SIG-M5 (cell line): Measurements from ENCODE around the gene CD55.

Source experiments
- DNase-seq: peaks from one replicate; lab custom pipeline; 2025; lab: John Stamatoyannopoulos, UW

The CD55 gene, protein sequence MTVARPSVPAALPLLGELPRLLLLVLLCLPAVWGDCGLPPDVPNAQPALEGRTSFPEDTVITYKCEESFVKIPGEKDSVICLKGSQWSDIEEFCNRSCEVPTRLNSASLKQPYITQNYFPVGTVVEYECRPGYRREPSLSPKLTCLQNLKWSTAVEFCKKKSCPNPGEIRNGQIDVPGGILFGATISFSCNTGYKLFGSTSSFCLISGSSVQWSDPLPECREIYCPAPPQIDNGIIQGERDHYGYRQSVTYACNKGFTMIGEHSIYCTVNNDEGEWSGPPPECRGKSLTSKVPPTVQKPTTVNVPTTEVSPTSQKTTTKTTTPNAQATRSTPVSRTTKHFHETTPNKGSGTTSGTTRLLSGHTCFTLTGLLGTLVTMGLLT

DNA sequence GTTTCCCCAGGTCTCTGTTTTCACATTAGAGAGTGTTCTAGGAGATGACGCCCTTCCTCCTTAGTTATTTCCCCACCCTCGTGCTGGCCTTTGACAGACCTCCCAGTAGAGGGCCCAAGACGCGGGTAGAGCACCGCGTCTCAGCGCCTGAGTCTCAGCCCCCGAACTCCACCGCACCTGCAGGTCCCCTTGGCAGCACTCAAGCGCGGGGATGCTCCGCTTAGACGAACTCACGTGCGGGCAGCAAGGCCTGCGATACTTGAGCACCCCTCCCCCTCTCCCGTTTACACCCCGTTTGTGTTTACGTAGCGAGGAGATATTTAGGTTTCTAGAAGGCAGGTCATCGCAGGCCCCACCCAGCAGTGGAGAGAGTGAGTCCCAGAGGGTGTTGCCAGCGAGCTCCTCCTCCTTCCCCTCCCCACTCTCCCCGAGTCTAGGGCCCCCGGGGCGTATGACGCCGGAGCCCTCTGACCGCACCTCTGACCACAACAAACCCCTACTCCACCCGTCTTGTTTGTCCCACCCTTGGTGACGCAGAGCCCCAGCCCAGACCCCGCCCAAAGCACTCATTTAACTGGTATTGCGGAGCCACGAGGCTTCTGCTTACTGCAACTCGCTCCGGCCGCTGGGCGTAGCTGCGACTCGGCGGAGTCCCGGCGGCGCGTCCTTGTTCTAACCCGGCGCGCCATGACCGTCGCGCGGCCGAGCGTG lies at the start of gene CD55:
Gene CD55, plus strand, starts transcription at position 600 of the 711 bp plus-strand sequence. Its CDS starts 88 bp downstream, at position 688.
- DNase-seq: peak; percentile 98

DNA sequence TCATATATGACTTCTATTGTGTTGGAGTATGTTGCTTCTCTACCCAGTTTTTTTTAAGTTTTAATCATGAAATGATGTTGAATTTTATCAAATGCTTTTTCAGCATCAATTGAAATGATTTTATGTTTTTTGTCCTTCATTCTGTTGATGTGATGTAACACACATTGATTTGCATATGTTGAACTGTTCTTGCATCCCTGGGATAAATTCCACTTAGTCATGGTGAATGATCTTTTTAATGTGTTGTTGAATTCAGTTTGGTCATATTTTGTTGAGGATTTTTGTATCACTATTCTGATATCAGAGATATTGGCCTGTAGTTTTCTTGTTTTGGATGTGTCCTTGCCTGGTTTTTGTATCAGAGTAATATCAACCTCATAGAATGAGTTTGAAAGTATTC lies 46.6 kb upstream of the CD55 start:
- no peak for DNase-seq

DNA sequence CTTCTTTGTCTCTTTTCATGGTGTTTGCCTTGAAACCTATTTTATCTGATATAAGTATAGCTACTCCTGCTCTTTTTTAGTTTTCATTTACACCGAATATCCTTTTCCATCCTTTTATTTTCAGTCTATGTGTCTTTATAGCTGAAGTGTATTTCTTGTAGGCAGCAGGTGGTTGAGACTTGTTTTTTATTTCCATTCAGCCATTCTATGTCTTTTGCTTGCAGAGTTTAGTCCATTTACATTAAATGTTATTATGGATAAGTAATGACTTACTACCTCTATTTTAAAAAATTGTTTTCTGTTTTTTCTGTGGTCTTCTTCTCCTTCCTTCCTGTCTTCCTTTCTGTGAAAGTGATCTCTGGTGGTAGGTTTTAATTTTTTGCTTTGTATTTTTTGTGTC lies 45.0 kb upstream of the CD55 start:
- DNase-seq: no peak

DNA sequence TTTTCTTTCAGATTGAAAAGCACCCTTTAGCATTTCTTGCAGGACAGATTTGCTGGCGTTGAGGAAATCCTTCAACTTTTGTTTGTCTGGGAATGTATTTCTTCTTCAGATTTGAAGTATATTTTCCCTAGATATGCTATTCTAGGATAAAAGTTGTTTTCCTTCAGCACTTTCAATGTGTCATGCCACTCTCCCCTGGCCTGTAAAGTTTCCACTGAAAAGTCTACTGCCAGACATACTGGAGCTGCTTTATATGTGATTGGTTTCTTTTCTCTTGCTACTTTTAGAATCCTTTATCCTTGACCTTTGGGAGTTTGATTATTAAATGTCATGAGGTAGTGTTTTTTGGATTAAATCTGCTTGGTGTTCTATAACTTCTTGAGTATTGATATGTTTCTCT lies 44.2 kb upstream of the CD55 start:
- DNase-seq: no peak

DNA sequence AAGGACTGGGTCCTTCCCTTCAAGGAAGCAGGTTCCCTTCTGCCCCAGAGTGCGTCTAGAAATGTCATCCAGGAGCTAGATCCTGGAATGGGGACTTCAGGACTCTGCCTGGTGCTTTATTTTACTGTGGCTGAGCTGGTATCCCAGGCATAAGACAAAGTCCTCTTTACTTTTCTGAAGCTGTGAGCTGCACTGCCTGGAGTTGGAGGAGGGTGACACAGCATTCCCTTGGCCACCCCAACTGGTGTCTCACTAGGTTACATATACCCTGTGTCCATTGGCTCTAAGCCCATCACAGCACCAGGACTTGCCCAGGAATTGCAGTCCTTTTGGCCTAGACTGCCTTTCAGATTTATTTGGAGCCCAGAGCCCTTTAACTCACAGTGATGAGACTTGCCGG lies 41.8 kb upstream of the CD55 start:
- DNase-seq: no peak

DNA sequence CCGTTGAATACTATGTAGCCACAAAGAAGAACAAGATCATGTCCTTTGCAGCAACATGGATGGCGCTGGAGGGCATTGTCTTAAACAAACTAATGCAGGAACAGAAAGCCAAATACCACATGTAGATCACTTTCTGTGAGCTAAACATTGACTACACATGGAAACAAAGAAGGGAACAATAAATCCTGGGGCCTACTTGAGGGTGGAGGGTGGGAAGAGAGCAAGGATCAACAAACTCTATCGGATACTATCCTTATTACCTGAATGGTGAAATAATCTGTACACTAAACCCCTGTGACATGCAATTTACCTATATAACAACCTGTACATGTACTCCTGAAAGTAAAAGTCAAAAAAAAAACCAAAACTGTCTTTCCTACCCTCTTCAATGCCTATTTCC lies 40.8 kb upstream of the CD55 start:
- DNase-seq: no peak

DNA sequence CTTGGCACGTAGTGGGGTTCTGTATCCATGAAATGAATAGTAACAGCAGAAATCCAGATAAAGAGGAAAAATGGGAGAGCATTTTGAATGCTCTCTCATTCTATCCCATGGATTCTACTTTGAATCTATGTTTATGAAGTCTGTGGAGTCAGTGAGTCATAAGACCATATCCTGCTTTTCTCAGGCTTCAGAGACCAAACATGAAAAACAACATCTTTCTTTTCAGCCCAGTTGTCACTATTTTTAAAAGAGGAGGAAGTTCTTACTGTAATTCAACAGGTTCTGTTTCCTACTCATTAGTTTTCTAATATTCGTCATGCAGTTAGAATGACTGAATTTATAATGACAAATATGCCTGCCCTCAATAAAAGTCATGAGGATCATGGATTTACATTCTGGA lies 39.4 kb upstream of the CD55 start:
- no peak for DNase-seq

DNA sequence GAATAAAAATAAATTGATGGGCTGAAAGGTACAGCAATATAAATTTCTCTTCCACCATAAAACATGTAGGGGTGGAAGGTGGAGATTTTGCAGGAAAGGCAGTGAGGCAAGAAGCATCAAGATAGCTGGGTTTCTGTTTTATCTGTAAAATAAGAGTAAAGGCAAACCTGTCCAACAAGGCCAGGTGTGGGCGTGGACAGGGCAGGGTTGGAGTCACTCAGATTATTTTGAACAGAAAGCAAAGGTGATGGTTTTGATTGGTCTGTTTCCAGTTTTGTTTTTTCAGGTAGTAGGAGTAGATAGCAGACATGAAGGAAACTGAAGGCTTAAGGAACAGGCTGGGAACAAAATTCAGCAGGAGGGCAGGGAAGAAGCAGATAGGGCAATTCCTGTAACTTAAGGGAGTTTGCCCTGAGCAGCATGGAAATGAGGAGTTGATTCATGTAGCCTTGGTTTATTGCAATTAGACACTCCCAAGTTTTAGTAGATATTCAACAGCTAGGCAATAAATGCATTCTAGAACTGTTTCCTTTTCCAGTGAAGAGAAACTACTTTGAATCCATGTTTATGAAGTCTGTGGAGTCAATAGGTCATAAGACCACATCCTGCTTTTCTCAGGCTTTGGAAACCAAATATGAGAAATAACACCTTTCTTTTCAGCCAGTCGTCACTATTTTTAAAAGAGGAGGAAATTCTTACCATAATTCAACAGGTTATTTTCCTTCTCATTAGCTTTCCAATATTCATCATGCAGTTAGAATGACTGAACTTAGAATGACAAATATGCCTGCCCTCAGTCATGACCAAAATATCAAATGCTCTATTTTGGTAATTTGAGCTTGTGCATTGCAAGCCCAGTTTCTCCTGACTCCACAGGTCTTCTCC lies 38.7 kb upstream of the CD55 start:
- DNase-seq: no peak

DNA sequence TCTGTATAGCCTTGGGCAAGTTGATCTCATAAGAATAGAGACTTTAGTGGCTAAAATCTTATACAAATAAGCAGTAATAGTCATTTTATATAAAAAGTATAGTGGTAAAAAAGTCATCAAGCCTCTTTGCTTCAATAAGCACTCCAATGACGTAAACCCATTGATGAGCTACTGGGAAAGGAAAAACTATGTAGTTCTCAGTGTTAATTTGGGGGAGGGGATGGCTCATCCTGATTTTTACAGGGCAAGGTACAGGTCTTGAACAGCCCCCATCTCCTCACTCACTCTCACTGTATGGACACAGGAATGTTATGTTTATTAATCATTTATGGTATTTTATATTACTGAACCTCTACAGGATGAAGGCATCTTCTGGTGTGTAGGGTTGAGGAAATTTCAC lies 38.1 kb upstream of the CD55 start:
- no peak for DNase-seq

DNA sequence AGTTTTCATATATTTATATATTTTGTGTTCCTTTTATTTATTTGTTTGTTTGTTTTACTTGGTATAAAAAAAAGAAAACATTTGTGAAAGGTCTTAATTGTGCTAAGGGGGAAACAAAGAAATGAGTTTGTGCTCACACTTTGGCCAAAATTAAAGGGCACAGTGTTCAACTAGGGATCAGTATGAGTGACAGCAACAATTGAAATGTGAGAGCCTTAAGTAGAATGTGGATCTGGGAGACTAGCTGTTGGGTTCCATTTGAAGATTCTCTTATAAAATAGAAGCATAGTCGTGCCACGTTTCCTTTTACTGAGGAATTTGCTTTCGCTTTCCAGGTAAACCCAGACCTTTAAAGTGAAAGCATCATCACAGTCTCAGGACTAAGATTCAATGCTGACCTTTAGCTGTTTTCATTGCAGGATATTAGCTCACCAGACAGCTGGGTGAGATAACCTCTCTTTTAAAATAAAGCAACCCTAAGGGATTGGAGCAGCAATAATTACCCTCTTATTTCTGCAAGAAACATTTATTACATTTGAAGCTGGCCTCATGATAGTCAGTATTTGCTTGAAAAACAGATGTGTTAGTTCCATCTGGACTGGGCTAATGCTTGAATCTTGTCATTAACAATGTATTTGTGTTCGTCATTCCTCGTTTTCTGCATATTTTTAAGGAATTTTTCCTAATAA lies 37.1 kb upstream of the CD55 start:
- no peak for DNase-seq

DNA sequence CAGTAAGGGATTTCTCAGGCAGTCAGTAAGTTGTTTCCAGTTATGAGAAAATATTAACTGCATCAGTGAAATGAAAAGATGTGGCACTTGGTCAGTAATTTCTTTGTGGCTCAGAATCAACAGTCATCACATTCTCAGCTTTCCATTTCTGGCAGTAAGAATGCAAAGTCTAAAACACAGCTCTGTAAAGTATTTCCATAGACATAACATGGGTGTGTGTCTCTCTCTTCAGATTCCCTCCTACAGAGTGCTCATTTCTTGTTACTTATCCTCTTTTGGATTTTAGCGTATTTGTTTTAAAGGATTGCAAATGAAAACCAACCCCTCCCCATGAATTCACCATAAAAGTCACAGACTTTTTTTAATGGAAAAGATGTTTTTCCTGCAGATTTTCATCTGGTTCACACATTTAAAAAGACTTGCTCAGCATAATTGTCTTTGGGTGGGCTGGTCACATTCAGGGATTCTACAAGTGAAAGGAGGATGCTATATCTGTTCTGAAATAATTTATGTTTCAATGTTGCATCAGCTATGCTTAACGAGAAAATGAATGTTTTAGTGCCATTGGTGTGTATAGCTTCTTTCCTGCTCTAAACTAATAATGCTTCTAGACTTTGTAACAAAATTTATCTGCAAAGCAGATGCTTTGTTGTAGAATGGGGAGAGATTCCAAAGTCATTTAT lies 34.6 kb upstream of the CD55 start:
- DNase-seq: no peak

DNA sequence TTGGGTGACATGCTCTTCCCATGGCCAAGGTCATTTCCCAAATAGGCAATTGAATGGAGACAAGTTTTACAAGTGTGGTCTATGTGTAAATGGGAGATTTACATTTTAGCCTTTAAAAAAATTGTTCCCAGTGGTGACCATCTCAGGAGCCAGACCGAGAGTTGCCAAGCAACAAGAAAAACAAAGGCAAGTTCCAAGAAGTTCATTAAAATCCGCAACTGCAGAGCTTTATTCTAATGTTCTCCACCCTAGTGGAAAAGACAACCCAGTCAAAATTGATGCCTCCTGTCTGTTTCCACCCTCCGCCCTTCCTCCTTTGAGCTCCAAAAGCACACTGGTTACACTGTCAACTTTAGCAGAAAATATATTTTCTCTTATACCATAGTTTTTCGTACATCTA lies 33.2 kb upstream of the CD55 start:
- no peak for DNase-seq

DNA sequence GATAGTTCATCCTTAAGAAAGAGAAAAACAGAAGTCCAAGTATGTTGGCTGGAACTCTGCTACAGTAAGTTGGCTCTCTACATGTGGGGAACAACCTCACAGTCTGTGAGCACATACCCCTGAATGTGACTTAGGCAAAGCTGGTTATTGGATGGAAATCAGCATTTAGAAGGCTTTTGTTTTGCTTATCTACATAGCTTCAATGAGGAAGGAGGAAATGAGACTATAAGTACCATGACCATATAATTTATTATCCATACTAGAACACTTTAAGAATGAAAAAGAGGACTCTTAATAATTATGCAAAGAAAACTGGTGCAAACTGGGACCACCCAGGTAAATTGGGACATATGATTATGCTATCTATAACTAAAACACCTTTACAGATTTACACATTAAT lies 31.7 kb upstream of the CD55 start:
- no peak for DNase-seq

DNA sequence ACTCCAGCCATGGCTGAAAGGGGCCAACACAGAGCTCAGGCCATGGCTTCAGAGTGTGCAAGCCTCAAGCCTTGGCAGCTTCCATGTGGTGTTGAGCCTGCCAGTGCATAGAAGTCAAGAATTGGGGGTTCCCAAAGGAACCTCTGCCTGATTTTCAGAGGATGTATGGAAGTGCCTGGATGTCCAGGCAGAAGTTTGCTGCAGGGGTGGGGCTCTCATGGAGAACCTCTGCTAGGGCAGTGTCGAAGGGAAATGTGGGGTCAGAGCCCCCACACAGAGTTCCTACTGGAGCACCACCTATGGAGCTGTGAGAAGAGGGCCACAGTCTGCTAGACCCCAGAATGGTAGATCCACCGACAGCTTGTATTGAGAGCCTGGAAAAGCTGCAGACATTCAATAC lies 29.8 kb upstream of the CD55 start:
- DNase-seq: no peak

DNA sequence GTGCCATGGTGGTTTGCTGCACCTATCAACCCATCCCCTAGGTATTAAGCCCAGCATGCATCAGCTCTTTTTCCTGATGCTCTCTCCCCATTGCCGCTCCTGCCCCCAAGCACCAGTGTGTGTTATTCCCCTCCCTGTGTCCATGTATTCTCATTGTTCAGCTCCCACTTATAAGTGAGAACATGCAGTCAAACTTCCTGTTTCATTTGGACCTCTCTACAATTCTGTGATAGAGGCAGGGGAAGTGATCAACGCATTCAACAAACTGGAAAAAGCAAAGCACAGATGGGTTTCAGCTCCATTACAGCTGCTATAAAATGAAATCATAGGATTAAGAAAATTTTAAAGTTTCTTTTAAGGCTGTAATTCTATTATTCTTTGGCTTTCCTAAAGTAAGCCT lies 23.3 kb upstream of the CD55 start:
- no peak for DNase-seq

DNA sequence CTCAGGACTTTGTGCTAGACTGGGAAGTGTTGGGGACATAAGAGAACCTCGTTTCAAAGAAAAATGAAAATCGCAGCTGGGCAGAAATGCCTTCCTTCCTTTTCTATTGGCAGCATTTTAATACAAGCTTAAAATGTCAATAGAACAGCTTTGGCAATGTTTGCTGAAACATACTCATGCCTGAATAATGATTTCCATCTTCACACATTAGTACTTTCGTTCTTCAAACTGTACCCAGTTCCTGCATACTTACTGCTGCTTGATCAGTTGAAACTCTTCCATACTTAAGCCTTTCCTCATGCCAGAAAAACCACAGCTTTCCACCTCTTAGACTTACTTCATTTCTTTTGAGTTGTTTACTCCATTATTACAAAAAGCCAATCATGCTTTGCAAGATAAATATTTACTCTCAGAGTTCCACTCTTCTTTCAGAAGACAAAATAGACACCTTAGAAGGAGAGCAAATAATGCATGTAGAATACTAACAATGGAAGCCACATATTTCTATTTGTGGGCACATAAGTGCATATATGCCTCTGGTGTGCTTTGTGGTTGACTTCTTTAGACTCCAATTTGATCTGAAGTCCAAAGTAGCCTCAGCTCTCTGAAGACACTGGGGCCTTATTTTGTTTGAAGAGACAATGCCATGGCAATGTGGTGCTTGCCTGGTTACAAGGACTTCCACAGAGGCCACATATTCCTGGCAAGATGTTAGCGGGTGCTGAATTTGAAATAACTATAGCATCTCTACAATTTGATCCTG lies 22.7 kb upstream of the CD55 start:
- no peak for DNase-seq

DNA sequence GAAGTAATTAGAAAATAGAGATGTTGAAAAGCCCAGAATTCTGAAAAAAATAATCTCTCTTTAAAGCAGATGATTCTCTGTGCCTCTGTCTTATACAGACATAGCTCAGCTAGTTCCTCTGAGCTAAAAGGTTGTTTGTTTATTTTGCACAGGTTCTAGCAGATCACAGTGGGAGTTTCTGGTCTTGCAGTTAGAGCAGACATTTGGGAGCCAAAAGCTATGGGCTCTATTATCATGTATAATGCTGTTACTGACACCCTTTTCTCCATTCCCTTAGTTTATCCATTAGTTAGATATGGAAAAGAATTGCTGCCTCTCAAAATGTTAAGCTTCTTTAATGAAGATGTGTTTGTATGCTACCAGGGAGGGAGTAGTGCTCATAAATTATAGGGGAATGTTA lies 20.5 kb upstream of the CD55 start:
- DNase-seq: no peak

DNA sequence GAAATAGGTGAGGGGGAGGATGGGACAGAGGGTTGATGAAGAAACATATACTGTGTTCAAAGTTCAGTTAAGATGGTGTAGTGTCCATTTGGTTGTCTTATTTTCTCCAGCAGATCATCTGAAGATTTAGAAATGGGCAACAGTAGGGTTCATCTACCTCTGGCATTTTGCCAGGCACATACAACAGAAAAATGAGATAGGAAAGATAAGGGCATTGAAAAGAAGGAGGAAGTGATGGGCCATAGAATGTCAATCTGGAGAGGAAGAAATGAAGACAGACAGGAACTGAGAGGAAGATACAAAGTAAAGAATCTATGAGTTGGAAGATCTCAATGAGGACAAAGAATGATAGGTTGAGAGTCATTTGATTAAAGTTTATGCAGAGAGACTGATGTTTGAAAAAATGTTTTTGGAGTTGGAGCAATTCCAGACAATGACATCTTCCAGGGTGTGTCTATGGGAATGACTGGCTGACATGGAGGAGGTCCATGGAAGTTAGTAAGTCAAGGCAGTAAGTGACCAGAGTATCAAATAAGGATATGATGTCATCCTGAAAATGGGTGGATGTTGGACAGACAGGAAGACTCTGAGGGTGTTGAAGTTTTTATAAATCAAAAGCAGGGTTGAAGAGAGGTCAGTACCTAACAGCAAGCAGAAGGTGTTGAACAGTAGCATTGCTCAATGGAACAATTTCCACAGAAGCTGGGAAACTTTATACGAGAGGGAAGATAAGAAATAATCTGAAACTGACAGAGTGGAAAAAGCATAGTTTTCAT lies 18.7 kb upstream of the CD55 start:
- DNase-seq: no peak

DNA sequence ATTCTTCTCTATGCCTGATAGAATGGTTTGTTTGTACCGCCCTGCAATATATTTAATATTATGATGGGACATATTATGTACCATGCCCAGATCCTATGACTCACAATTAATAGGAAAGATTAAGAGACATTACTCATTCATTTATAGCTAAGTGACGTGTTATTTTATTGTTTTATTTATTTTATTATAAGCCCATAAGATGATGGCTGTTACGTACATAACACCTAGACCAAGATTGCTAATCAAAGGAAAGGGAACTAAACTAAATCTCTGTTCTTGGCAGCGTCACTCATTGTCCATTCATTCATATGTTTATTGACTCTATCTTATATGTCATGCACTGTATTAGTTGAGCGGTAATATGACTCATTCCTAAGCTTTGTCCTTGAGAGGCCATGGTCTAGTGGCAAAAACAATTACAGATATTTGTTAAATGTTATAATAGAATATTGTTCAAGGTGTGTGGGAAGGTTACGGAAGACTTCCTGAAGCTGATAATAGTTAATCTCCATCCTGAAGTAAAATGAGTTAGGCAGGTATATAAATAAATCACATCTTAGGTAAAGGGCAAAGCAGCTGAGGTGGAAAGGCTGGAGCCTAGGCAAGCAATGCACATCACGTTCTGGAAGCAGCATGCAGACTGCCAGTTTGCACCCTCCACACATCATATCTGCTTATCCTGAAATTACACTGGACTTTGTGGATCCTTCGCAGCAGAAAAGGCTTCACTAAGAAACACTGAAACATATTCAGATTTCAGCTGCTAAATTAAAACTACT lies 16.6 kb upstream of the CD55 start:
- no peak for DNase-seq
